ENCODE data around the gene APBB1IP. TPM values are rescaled to one million over a fixed set of nuclear protein-coding genes. Genes with fewer than 3 reads are reported as not detected.

APBB1IP gene
- total RNA-seq, 4 donors from 2014 or later: 14.8 to 41.3 (median 26.2) TPM

- TF ChIP-seq, protein P1, sequence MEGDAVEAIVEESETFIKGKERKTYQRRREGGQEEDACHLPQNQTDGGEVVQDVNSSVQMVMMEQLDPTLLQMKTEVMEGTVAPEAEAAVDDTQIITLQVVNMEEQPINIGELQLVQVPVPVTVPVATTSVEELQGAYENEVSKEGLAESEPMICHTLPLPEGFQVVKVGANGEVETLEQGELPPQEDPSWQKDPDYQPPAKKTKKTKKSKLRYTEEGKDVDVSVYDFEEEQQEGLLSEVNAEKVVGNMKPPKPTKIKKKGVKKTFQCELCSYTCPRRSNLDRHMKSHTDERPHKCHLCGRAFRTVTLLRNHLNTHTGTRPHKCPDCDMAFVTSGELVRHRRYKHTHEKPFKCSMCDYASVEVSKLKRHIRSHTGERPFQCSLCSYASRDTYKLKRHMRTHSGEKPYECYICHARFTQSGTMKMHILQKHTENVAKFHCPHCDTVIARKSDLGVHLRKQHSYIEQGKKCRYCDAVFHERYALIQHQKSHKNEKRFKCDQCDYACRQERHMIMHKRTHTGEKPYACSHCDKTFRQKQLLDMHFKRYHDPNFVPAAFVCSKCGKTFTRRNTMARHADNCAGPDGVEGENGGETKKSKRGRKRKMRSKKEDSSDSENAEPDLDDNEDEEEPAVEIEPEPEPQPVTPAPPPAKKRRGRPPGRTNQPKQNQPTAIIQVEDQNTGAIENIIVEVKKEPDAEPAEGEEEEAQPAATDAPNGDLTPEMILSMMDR (IDR thresholded peaks at IDR 0.05; ENCODE audit: low read depth): no peak
Observed at GRCh38 chr10:26567351-26567721, 129.2 kb downstream of the APBB1IP start.

GRCh38 chr10:26571655-26572054, 133.5 kb downstream of the APBB1IP start:
- TF ChIP-seq, protein P1 (IDR thresholded peaks at IDR 0.05; ENCODE audit: low read depth): no peak

- TF ChIP-seq, protein P1 (IDR thresholded peaks at IDR 0.05; ENCODE audit: low read depth): no peak
Observed at GRCh38 chr10:26573674-26574073, 135.5 kb downstream of the APBB1IP start.

- TF ChIP-seq, protein P1 (IDR thresholded peaks at IDR 0.05; ENCODE audit: low read depth): no peak
Observed at GRCh38 chr10:26574783-26575182, 136.6 kb downstream of the APBB1IP start.

GRCh38 chr10:26579256-26580063, 141.3 kb downstream of the APBB1IP start:
- TF ChIP-seq, protein P1 (IDR thresholded peaks at IDR 0.05; ENCODE audit: low read depth): no peak

DNA sequence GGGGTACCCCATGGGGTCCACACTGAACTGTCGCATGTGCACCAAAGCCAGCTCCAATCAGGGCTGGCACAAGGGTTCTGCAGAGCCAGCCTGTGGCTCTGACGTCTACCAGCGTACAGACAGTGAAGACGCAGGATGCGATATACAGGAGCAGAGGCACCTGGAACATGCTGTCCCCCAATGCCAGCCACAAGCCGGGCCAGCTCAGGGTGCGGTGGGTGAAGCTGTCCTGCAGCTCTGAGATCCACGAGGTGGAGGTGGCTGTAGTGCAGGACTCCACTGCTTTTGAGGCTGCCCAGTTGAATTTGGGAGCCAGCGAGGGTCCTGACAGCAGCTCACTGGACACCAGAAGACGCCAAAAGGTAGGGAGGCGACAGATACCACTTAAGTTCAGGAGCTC, 148.1 kb downstream of the APBB1IP start:
- TF ChIP-seq, protein P1 (IDR thresholded peaks at IDR 0.05; ENCODE audit: low read depth): no peak

DNA sequence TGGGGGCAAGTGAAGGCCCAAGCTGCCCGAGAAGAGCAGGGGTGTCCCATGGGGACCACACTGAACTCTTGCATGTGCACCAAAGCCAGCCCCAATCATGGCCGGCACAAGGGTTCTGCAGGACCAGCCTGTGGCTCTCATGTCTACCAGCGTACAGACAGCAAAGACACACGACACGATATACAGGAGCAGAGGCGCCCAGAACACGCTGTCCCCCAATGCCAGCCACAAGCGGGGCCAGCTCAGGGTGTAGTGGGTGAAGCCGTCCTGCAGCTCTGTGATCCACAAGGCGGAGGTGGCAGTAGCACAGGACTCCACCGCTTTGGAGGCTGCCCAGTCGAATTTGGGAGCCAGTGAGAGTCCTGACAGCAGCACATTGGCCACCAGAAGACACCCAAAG, 150.5 kb downstream of the APBB1IP start:
- TF ChIP-seq, protein P1 (IDR thresholded peaks at IDR 0.05; ENCODE audit: low read depth): no peak
